ENCODE results near the gene DNAH8.

DNA sequence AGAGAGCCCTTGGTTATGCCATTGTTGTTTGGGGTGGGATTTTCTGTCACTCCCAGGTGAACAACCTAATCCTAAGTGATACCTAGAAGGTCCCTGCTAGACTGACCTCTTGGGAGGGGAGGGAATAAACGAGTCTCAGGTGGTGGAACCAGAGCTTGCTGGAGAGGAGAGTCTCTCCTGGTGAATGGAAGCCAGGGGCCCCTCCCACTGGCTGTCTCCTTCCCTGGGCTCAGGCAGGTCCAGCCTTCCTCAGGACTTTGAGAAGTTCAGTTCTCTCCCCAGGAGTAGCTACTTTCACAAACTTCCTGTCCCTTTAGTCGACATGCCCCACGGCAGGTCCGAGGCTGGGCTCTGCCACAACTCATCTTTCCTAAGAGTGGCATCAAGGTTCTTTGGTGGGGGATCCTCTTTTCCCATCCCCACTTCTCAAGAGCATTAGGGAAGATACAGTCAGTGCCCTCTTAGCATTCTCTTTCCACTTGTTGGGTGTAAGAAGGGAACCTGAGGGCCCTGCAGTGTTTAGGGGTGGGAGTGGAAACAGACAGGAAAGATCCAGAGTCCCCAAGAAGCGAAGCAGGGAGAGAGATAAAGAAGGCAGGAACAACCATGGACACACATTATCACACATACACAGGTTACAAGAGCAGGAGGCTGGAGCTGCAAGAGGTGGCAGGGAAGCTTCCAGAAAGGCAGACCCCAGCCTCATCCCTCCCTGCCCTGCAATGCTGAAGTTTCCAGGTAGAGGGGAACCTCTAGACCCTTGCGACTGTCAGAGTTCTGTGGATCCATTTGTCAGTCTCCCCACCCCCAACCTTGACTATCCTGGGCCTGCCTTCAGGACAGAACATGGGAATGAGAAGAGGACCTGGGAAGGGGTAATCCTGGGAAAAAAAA lies 332.6 kb downstream of the DNAH8 start:
- TF ChIP-seq, protein P1, sequence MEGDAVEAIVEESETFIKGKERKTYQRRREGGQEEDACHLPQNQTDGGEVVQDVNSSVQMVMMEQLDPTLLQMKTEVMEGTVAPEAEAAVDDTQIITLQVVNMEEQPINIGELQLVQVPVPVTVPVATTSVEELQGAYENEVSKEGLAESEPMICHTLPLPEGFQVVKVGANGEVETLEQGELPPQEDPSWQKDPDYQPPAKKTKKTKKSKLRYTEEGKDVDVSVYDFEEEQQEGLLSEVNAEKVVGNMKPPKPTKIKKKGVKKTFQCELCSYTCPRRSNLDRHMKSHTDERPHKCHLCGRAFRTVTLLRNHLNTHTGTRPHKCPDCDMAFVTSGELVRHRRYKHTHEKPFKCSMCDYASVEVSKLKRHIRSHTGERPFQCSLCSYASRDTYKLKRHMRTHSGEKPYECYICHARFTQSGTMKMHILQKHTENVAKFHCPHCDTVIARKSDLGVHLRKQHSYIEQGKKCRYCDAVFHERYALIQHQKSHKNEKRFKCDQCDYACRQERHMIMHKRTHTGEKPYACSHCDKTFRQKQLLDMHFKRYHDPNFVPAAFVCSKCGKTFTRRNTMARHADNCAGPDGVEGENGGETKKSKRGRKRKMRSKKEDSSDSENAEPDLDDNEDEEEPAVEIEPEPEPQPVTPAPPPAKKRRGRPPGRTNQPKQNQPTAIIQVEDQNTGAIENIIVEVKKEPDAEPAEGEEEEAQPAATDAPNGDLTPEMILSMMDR (IDR thresholded peaks at IDR 0.05): no peak
- no peak for TF ChIP-seq POLR2AphosphoS5 (IDR thresholded peaks at IDR 0.05; ENCODE audit: low read depth, low read length)

Measured in Panc1 (cell line).